HK-2 (cell line): Measurements from ENCODE around the gene BMP2.

ENCODE experiments used
- DNase-seq: peaks from one replicate; pipeline ENCODE4 v3.0.0-alpha.2; 2018; ENCODE audit not compliant: unreplicated experiment

BMP2 gene

GRCh38 chr20:6768228-6769140 lies 998 bp downstream of the BMP2 start:
- DNase-seq = peak; percentile 57

GRCh38 chr20:6769903-6770785 lies 2.7 kb downstream of the BMP2 start:
- peak; percentile 83 for DNase-seq

GRCh38 chr20:6770786-6771100 lies 3.3 kb downstream of the BMP2 start:
- no peak for DNase-seq

GRCh38 chr20:6780433-6781190 lies 13.1 kb downstream of the BMP2 start:
- no peak for DNase-seq

- DNase-seq = no peak
Observed at GRCh38 chr20:6783752-6784151, 16.3 kb downstream of the BMP2 start.

GRCh38 chr20:6784210-6784631 lies 16.7 kb downstream of the BMP2 start:
- no peak for DNase-seq

- no peak for DNase-seq
Observed at GRCh38 chr20:6784767-6785166, 17.3 kb downstream of the BMP2 start.

GRCh38 chr20:6786548-6786947 lies 19.1 kb downstream of the BMP2 start:
- DNase-seq = no peak

GRCh38 chr20:6792789-6793188 lies 25.3 kb downstream of the BMP2 start:
- no peak for DNase-seq

- DNase-seq = no peak
Observed at GRCh38 chr20:6802227-6802626, 34.7 kb downstream of the BMP2 start.

GRCh38 chr20:6806275-6806674 lies 38.8 kb downstream of the BMP2 start:
- no peak for DNase-seq

- DNase-seq = no peak
Observed at GRCh38 chr20:6811262-6812035, 44.0 kb downstream of the BMP2 start.

GRCh38 chr20:6812530-6812929 lies 45.0 kb downstream of the BMP2 start:
- DNase-seq = no peak

GRCh38 chr20:6814945-6815344 lies 47.5 kb downstream of the BMP2 start:
- DNase-seq = no peak

- no peak for DNase-seq
Observed at GRCh38 chr20:6818033-6818808, 50.7 kb downstream of the BMP2 start.

- DNase-seq = no peak
Observed at GRCh38 chr20:6819599-6819998, 52.1 kb downstream of the BMP2 start.

GRCh38 chr20:6824401-6824800 lies 56.9 kb downstream of the BMP2 start:
- no peak for DNase-seq

- DNase-seq = no peak
Observed at GRCh38 chr20:6827472-6827871, 60.0 kb downstream of the BMP2 start.

- DNase-seq = peak; percentile 63
Observed at GRCh38 chr20:6828794-6829423, 61.4 kb downstream of the BMP2 start.

- no peak for DNase-seq
Observed at GRCh38 chr20:6829510-6830116, 62.1 kb downstream of the BMP2 start.
